ENCODE measurements around the gene UBE2D2. TPM values are rescaled to one million over a fixed set of nuclear protein-coding genes. Genes with fewer than 3 reads are reported as not detected.

Gene UBE2D2
- total and polyA plus RNA-seq, 10 of the 15 experiments (the other 5 are each of a cell fraction or from before 2014, with no cell fraction given) = 58.6 to 245 (median 128) TPM

DNA sequence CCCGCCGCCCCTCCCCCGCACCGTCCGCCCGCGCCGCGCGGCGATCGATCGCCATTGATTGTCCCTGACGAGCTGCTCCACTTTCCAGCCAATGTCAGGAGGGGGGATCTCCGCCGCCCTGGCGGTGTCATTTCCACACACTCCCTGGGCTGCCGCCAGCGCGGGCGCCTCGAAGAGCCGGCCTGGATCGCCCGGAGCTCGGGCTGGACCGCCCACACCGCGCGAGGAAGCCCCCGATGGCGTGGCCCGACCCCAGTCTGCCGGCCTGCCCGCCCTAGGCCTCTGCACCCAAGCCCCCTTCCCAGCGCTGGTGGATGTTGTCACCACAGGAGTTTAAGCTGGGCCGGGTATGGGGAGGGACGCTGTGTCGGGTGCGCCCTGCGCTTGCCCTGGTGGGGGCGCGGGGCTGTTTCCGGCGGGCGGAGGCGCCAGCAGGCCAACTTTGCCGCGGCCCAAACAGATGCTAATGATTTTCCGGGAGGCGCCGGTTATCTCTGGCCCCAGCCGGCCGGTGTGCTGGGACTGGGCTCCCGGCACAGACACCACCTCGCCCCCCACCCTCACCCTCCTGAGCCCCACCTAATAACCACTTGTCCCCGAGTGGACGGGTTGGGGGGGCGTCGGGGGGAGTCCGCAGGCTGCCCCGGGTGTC is 76.4 kb downstream of the UBE2D2 start (continued):
- TF ChIP-seq, protein P1, sequence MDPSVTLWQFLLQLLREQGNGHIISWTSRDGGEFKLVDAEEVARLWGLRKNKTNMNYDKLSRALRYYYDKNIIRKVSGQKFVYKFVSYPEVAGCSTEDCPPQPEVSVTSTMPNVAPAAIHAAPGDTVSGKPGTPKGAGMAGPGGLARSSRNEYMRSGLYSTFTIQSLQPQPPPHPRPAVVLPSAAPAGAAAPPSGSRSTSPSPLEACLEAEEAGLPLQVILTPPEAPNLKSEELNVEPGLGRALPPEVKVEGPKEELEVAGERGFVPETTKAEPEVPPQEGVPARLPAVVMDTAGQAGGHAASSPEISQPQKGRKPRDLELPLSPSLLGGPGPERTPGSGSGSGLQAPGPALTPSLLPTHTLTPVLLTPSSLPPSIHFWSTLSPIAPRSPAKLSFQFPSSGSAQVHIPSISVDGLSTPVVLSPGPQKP (IDR thresholded peaks at IDR 0.05; ENCODE audit: low read depth, low read length) = peak; percentile 49; the same call in 1 of the 2 replicates
- TF ChIP-seq, protein P2, sequence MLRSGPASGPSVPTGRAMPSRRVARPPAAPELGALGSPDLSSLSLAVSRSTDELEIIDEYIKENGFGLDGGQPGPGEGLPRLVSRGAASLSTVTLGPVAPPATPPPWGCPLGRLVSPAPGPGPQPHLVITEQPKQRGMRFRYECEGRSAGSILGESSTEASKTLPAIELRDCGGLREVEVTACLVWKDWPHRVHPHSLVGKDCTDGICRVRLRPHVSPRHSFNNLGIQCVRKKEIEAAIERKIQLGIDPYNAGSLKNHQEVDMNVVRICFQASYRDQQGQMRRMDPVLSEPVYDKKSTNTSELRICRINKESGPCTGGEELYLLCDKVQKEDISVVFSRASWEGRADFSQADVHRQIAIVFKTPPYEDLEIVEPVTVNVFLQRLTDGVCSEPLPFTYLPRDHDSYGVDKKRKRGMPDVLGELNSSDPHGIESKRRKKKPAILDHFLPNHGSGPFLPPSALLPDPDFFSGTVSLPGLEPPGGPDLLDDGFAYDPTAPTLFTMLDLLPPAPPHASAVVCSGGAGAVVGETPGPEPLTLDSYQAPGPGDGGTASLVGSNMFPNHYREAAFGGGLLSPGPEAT (IDR thresholded peaks at IDR 0.05; ENCODE audit: low read depth) = peak; percentile 98
- TF ChIP-seq, protein P3, sequence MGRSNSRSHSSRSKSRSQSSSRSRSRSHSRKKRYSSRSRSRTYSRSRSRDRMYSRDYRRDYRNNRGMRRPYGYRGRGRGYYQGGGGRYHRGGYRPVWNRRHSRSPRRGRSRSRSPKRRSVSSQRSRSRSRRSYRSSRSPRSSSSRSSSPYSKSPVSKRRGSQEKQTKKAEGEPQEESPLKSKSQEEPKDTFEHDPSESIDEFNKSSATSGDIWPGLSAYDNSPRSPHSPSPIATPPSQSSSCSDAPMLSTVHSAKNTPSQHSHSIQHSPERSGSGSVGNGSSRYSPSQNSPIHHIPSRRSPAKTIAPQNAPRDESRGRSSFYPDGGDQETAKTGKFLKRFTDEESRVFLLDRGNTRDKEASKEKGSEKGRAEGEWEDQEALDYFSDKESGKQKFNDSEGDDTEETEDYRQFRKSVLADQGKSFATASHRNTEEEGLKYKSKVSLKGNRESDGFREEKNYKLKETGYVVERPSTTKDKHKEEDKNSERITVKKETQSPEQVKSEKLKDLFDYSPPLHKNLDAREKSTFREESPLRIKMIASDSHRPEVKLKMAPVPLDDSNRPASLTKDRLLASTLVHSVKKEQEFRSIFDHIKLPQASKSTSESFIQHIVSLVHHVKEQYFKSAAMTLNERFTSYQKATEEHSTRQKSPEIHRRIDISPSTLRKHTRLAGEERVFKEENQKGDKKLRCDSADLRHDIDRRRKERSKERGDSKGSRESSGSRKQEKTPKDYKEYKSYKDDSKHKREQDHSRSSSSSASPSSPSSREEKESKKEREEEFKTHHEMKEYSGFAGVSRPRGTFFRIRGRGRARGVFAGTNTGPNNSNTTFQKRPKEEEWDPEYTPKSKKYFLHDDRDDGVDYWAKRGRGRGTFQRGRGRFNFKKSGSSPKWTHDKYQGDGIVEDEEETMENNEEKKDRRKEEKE (IDR thresholded peaks at IDR 0.05) = no peak
- TF ChIP-seq, protein P4, sequence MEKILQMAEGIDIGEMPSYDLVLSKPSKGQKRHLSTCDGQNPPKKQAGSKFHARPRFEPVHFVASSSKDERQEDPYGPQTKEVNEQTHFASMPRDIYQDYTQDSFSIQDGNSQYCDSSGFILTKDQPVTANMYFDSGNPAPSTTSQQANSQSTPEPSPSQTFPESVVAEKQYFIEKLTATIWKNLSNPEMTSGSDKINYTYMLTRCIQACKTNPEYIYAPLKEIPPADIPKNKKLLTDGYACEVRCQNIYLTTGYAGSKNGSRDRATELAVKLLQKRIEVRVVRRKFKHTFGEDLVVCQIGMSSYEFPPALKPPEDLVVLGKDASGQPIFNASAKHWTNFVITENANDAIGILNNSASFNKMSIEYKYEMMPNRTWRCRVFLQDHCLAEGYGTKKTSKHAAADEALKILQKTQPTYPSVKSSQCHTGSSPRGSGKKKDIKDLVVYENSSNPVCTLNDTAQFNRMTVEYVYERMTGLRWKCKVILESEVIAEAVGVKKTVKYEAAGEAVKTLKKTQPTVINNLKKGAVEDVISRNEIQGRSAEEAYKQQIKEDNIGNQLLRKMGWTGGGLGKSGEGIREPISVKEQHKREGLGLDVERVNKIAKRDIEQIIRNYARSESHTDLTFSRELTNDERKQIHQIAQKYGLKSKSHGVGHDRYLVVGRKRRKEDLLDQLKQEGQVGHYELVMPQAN (conservative IDR thresholded peaks at IDR 0.05) = peak; percentile 37; the same call in 1 of the 2 replicates
- TF ChIP-seq, protein P5, sequence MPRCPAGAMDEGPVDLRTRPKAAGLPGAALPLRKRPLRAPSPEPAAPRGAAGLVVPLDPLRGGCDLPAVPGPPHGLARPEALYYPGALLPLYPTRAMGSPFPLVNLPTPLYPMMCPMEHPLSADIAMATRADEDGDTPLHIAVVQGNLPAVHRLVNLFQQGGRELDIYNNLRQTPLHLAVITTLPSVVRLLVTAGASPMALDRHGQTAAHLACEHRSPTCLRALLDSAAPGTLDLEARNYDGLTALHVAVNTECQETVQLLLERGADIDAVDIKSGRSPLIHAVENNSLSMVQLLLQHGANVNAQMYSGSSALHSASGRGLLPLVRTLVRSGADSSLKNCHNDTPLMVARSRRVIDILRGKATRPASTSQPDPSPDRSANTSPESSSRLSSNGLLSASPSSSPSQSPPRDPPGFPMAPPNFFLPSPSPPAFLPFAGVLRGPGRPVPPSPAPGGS (IDR thresholded peaks at IDR 0.05; ENCODE audit: borderline replicate concordance, insufficient read depth, low read depth, low read length, poor library complexity, severe bottlenecking) = peak; percentile 52
- TF ChIP-seq, protein P6, sequence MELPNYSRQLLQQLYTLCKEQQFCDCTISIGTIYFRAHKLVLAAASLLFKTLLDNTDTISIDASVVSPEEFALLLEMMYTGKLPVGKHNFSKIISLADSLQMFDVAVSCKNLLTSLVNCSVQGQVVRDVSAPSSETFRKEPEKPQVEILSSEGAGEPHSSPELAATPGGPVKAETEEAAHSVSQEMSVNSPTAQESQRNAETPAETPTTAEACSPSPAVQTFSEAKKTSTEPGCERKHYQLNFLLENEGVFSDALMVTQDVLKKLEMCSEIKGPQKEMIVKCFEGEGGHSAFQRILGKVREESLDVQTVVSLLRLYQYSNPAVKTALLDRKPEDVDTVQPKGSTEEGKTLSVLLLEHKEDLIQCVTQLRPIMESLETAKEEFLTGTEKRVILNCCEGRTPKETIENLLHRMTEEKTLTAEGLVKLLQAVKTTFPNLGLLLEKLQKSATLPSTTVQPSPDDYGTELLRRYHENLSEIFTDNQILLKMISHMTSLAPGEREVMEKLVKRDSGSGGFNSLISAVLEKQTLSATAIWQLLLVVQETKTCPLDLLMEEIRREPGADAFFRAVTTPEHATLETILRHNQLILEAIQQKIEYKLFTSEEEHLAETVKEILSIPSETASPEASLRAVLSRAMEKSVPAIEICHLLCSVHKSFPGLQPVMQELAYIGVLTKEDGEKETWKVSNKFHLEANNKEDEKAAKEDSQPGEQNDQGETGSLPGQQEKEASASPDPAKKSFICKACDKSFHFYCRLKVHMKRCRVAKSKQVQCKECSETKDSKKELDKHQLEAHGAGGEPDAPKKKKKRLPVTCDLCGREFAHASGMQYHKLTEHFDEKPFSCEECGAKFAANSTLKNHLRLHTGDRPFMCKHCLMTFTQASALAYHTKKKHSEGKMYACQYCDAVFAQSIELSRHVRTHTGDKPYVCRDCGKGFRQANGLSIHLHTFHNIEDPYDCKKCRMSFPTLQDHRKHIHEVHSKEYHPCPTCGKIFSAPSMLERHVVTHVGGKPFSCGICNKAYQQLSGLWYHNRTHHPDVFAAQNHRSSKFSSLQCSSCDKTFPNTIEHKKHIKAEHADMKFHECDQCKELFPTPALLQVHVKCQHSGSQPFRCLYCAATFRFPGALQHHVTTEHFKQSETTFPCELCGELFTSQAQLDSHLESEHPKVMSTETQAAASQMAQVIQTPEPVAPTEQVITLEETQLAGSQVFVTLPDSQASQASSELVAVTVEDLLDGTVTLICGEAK (IDR thresholded peaks at IDR 0.05; ENCODE audit: borderline replicate concordance) = peak; percentile 56; the same call in 1 of the 2 replicates
- TF ChIP-seq MEF2A (IDR thresholded peaks at IDR 0.05; ENCODE audit: insufficient read depth, low read depth, low read length) = no peak
- peak; percentile 29 for TF ChIP-seq POLR2A (IDR thresholded peaks at IDR 0.05; ENCODE audit: low read depth, low read length)
- TF ChIP-seq SMAD5 (IDR thresholded peaks at IDR 0.05; ENCODE audit: low read depth) = no peak
- TF ChIP-seq TCF12 (IDR thresholded peaks at IDR 0.05; ENCODE audit: low read depth, low read length) = peak; percentile 28; the same call in 1 of the 2 replicates
- peak; percentile 80 for TF ChIP-seq IKZF1 (conservative IDR thresholded peaks at IDR 0.05)
- no peak for TF ChIP-seq SIX5 (IDR thresholded peaks at IDR 0.05; ENCODE audit: low read depth, low read length, severe bottlenecking)
- TF ChIP-seq SIN3A (IDR thresholded peaks at IDR 0.05; ENCODE audit: low read depth, low read length) = peak; percentile 85; the same call in 1 of the 2 replicates
